HCT116 (cell line): ENCODE data around the gene LEKR1.

Experiments
- CTCF ChIP-seq, 3 experiments: fragments of 200-600 bp in 1 of 3; sonication (generic) in 1 of 3; IDR thresholded peaks in 2 of 3; conservative IDR thresholded peaks in 1 of 3; 2 replicates each; pipeline ENCODE4 v1.5.1; 2012 to 2017; ENCODE audit warnings: low read depth in 2 of 3, low read length in 2 of 3, antibody characterized with exemption in 1 of 3, borderline replicate concordance in 1 of 3, control low read depth in 1 of 3, mild to moderate bottlenecking in 1 of 3, mixed read lengths in 1 of 3, mixed run types in 1 of 3, moderate library complexity in 1 of 3; ENCODE audit not compliant: insufficient read depth in 1 of 3
- POLR2AphosphoS5 ChIP-seq: IDR thresholded peaks from 2 replicates; pipeline ENCODE4 v1.6.1; 2011; ENCODE audit warnings: mild to moderate bottlenecking, low read depth, low read length, moderate library complexity
- REST ChIP-seq: IDR thresholded peaks from 2 replicates; pipeline ENCODE4 v1.6.1; 2012; ENCODE audit warnings: low read depth
- YY1 ChIP-seq: IDR thresholded peaks from 2 replicates; pipeline ENCODE4 v1.6.1; 2011; ENCODE audit warnings: low read length, low read depth, moderate library complexity, mild to moderate bottlenecking; ENCODE audit not compliant: insufficient replicate concordance; ENCODE audit errors: extremely low read depth

- no peak for TF ChIP-seq YY1
- no peak for TF ChIP-seq CTCF (IDR thresholded peaks at IDR 0.05 in 2 of 3, conservative IDR thresholded peaks at IDR 0.05 in 1 of 3; ENCODE audit: borderline replicate concordance in 1 of 3, insufficient read depth in 1 of 3, low read depth in 2 of 3, low read length in 2 of 3)
- no peak for TF ChIP-seq POLR2AphosphoS5
- TF ChIP-seq REST, result no peak
Measured at GRCh38 chr3:157059661-157060060, 233.5 kb downstream of the LEKR1 start.
